H9 (cell line): ENCODE measurements around the gene THEMIS. TPM values are rescaled to one million over a fixed set of nuclear protein-coding genes. Genes with fewer than 3 reads are reported as not detected.

Source experiments
- DNase-seq: peaks from one replicate; pipeline ENCODE4 v3.0.0-alpha.2; 2017
- H2AFZ ChIP-seq: one replicate; pipeline ENCODE4 v1.6.1; 2013; ENCODE audit warnings: mild to moderate bottlenecking, low read length, control low read depth, moderate library complexity
- H2AK5ac ChIP-seq: 2 replicates; pipeline ENCODE4 v1.6.1; 2013; ENCODE audit warnings: low read length, control low read depth, mixed read lengths; ENCODE audit not compliant: insufficient read length
- H2BK120ac ChIP-seq: one replicate; pipeline ENCODE4 v1.6.1; 2013; ENCODE audit warnings: low read depth, mild to moderate bottlenecking, low read length, control low read depth, inconsistent platforms; ENCODE audit not compliant: poor library complexity, severe bottlenecking
- H2BK12ac ChIP-seq: 2 replicates; pipeline ENCODE4 v1.6.1; 2013; ENCODE audit warnings: low read length, control low read depth, mixed read lengths, low read depth; ENCODE audit not compliant: insufficient read length
- H2BK15ac ChIP-seq: 2 replicates; pipeline ENCODE4 v1.6.1; 2013; ENCODE audit warnings: low read depth, low read length, control low read depth
- H2BK20ac ChIP-seq: one replicate; pipeline ENCODE4 v1.6.1; 2013; ENCODE audit warnings: low read depth, mild to moderate bottlenecking, low read length, control low read depth, inconsistent platforms; ENCODE audit not compliant: poor library complexity, severe bottlenecking
- H2BK5ac ChIP-seq: 2 replicates; pipeline ENCODE4 v1.6.1; 2013; ENCODE audit warnings: low read length, control low read depth, mixed read lengths; ENCODE audit not compliant: insufficient read length
- H3K14ac ChIP-seq: 2 replicates; pipeline ENCODE4 v1.6.1; 2013; ENCODE audit warnings: low read length, control low read depth; ENCODE audit not compliant: insufficient read depth
- H3K18ac ChIP-seq: 2 replicates; pipeline ENCODE4 v1.6.1; 2013; ENCODE audit warnings: low read depth, mild to moderate bottlenecking, mixed read lengths, low read length, control low read depth; ENCODE audit not compliant: insufficient read length
- H3K23ac ChIP-seq: 2 replicates; pipeline ENCODE4 v1.6.1; 2013; ENCODE audit warnings: low read length, control low read depth, mixed read lengths, low read depth; ENCODE audit not compliant: insufficient read length
- H3K23me2 ChIP-seq: 2 replicates; pipeline ENCODE4 v1.6.1; 2013; ENCODE audit warnings: low read depth, mild to moderate bottlenecking, mixed read lengths, low read length, control low read depth; ENCODE audit not compliant: insufficient read length, poor library complexity, severe bottlenecking
- H3K27ac ChIP-seq: 2 replicates; pipeline ENCODE4 v1.5.1; 2013; ENCODE audit warnings: low read length, control low read depth, mixed read lengths, low read depth; ENCODE audit not compliant: insufficient read length
- H3K27me3 ChIP-seq: 2 replicates; pipeline ENCODE4 v1.6.1; 2013; ENCODE audit warnings: low read length, control low read depth, inconsistent platforms; ENCODE audit not compliant: insufficient read depth
- H3K4ac ChIP-seq: 2 replicates; pipeline ENCODE4 v1.6.1; 2013; ENCODE audit warnings: low read depth, mild to moderate bottlenecking, control low read depth, inconsistent platforms, low read length, moderate library complexity
- H3K4me1 ChIP-seq: 2 replicates; pipeline ENCODE4 v1.6.1; 2013; ENCODE audit warnings: low read length, control low read depth, inconsistent platforms; ENCODE audit not compliant: insufficient read depth
- H3K4me2 ChIP-seq: 2 replicates; pipeline ENCODE4 v1.6.1; 2013; ENCODE audit warnings: low read length, control low read depth, mixed read lengths; ENCODE audit not compliant: insufficient read length, insufficient read depth
- H3K56ac ChIP-seq: 2 replicates; pipeline ENCODE4 v1.6.1; 2013; ENCODE audit warnings: low read depth, mild to moderate bottlenecking, mixed read lengths, low read length, control low read depth; ENCODE audit not compliant: insufficient read length
- H3K79me1 ChIP-seq: 2 replicates; pipeline ENCODE4 v1.6.1; 2013; ENCODE audit warnings: low read depth, mild to moderate bottlenecking, moderate library complexity, low read length, control low read depth, inconsistent platforms; ENCODE audit not compliant: insufficient read depth, poor library complexity, severe bottlenecking
- H3K79me2 ChIP-seq: 2 replicates; pipeline ENCODE4 v1.6.1; 2013; ENCODE audit warnings: low read length, control low read depth, inconsistent platforms; ENCODE audit not compliant: insufficient read depth
- H3K9ac ChIP-seq: 2 replicates; pipeline ENCODE4 v1.6.1; 2013; ENCODE audit warnings: low read length, control low read depth, mixed read lengths; ENCODE audit not compliant: insufficient read length; ENCODE audit errors: extremely low read depth
- H3K9me3 ChIP-seq: one replicate; pipeline ENCODE4 v1.6.1; 2013; ENCODE audit warnings: low read depth, low read length, inconsistent platforms; ENCODE audit not compliant: control insufficient read depth
- H3T11ph ChIP-seq: one replicate; pipeline ENCODE4 v1.6.1; 2013; ENCODE audit warnings: mild to moderate bottlenecking, low read length, control low read depth, inconsistent platforms
- H4K20me1 ChIP-seq: one replicate; pipeline ENCODE4 v1.6.1; 2013; ENCODE audit not compliant: control insufficient read depth, insufficient read length, insufficient read depth
- H4K5ac ChIP-seq: 2 replicates; pipeline ENCODE4 v1.6.1; 2013; ENCODE audit warnings: low read depth, mild to moderate bottlenecking, mixed read lengths, low read length, control low read depth; ENCODE audit not compliant: insufficient read length
- H4K8ac ChIP-seq: replicated peaks from 2 replicates; pipeline ENCODE4 v1.6.1; 2013; ENCODE audit warnings: low read length, control low read depth, mixed read lengths, low read depth; ENCODE audit not compliant: insufficient read length
- H4K91ac ChIP-seq: 2 replicates; pipeline ENCODE4 v1.6.1; 2013; ENCODE audit warnings: low read depth, mild to moderate bottlenecking, moderate library complexity, mixed read lengths, low read length, control low read depth; ENCODE audit not compliant: insufficient read length
- H3K27ac Mint-ChIP-seq, 3 experiments: 2 replicates in 2 of 3; 3 replicates in 1 of 3; pipeline ENCODE4 v1.8.0; 2020 to 2021; ENCODE audit warnings: mixed read lengths in 3 of 3, mild to moderate bottlenecking in 1 of 3, moderate library complexity in 1 of 3
- H3K27me3 Mint-ChIP-seq: 2 replicates; pipeline ENCODE4 v1.8.0; 2021; ENCODE audit warnings: low read depth, mild to moderate bottlenecking, moderate library complexity, mixed read lengths
- H3K36me3 Mint-ChIP-seq, 3 experiments: 2 replicates in 2 of 3; 3 replicates in 1 of 3; pipeline ENCODE4 v1.8.0; 2020 to 2021; ENCODE audit warnings: low read depth in 3 of 3, mixed read lengths in 3 of 3; ENCODE audit not compliant: insufficient read depth in 1 of 3
- H3K4me1 Mint-ChIP-seq, 2 experiments: 2 replicates each; pipeline ENCODE4 v1.8.0; 2020; ENCODE audit warnings: mixed read lengths in 2 of 2
- H3K4me3 Mint-ChIP-seq, 2 experiments: 2 replicates in 1 of 2; 3 replicates in 1 of 2; pipeline ENCODE4 v1.8.0; 2020 to 2021; ENCODE audit warnings: mild to moderate bottlenecking in 2 of 2, mixed read lengths in 2 of 2, moderate library complexity in 1 of 2
- H3K9me3 Mint-ChIP-seq, 2 experiments: 2 replicates in 1 of 2; 3 replicates in 1 of 2; pipeline ENCODE4 v1.8.0; 2020; ENCODE audit warnings: mild to moderate bottlenecking in 2 of 2, mixed read lengths in 2 of 2, moderate library complexity in 1 of 2
- CTCF ChIP-seq: fragments of 200-600 bp; sonication (generic); conservative IDR thresholded peaks from 3 replicates; pipeline ENCODE4 v1.8.0; 2021; ENCODE audit warnings: antibody characterized with exemption, mild to moderate bottlenecking
- WGBS: extraction: QIAGEN DNeasy Blood & Tissue Kit; methylation state at CpG from one replicate; pipeline ENCODE4 v1.1.7; 2013; ENCODE audit warnings: missing lambda C conversion rate, low lambda C conversion rate, mixed read lengths; ENCODE audit not compliant: insufficient read length; ENCODE audit errors: extremely low coverage; 5-methylcytosine and 5-hydroxymethylcytosine counted together
- total RNA-seq: library from RNA; stranded (reverse); gene quantifications from 2 replicates; pipeline ENCODE4 v1.2.1, GENCODE V29; 2021

Gene THEMIS
- total RNA-seq, 1 experiment from 2014 or later: not detected

DNA sequence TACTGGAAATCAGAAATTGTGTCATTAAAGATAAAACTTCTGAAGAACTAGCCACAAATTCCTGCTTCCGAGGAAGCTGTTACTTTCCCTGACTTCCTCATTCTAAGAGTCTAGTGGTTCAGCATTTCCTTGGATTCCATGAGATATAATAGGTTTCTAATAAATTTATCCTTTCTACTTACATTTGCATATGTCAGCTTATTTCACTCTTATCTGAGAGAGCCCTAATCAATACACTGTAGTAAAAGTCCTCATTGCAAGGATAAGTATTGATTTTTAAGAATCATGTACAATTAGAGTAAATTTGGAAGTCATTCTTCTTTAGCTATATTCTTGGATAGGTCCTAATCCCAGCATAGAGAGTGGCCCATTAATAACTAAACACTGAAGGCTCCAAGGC lies 16.9 kb upstream of the THEMIS start:
- Histone ChIP-seq H2AK5ac (no peak overlapping the region), H2AFZ (no peak overlapping the region), H3K4me2 (no peak overlapping the region), H3K9ac (no peak overlapping the region), H2BK15ac (no peak overlapping the region), H3K18ac (no peak overlapping the region), H4K8ac (no peak overlapping the region), H4K91ac (no peak overlapping the region), H3K23ac (no peak overlapping the region), H3T11ph (no peak overlapping the region), H3K9me3 (no peaks in the 10 kb centered on the region), H3K4ac (no peak overlapping the region), H3K23me2 (no peaks in the 10 kb centered on the region), H4K5ac (no peak overlapping the region), H3K4me1 (no peaks in the 10 kb centered on the region), H2BK20ac (no peak overlapping the region), H3K27me3 (no peaks in the 10 kb centered on the region), H2BK12ac (no peak overlapping the region), H3K14ac (no peak overlapping the region), H3K27ac (no peak overlapping the region), H2BK5ac (no peak overlapping the region), H3K79me2 (no peaks in the 10 kb centered on the region), H3K56ac (no peak overlapping the region), H4K20me1 (no peaks in the 10 kb centered on the region), H3K79me1 (no peaks in the 10 kb centered on the region), H2BK120ac (no peak overlapping the region)
- no peak for TF ChIP-seq CTCF
- H3K27ac Mint-ChIP-seq: no peak overlapping the region
- no peak overlapping the region for H3K4me3 Mint-ChIP-seq
- DNase-seq: no peak
- no CpG with 5 or more reads among the region's 1 CpG for WGBS
- peaks cover 0 to 2% of the 10 kb centered on the region in 2 experiments; a peak in 2 of 5 replicates for H3K9me3 Mint-ChIP-seq
- no peaks in the 10 kb centered on the region for H3K27me3 Mint-ChIP-seq
- H3K4me1 Mint-ChIP-seq: no peaks in the 10 kb centered on the region
- no peaks in the 10 kb centered on the region for H3K36me3 Mint-ChIP-seq
